GM21447 (cell line): ENCODE measurements around the gene PIP5K1C.

Experiments
- ATAC-seq: cut with Tn5 transposase; IDR thresholded peaks from one replicate; pipeline ENCODE4 v1.9.1; 2021; ENCODE audit not compliant: unreplicated experiment

PIP5K1C gene

DNA sequence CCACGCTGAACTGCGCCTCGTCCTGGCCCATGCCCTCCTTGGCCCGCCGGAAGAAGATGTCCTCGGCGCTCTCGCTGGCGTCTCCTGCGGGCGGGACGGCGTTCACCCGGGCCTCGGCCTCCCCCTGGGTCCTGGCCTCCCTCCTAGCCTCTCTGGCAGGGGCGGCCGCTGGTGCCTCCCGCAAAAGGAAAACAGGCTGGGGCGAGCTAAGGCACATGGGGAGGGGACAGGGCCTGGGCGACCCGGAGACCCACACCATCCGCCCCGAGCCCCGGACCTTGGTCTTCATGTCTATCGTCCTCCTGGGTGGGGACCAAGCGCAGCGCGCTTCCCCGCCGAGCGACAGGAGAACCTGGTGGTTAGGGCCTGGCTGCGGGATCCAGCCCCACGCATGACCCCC is 87.9 kb downstream of the PIP5K1C start:
- ATAC-seq: no peak

DNA sequence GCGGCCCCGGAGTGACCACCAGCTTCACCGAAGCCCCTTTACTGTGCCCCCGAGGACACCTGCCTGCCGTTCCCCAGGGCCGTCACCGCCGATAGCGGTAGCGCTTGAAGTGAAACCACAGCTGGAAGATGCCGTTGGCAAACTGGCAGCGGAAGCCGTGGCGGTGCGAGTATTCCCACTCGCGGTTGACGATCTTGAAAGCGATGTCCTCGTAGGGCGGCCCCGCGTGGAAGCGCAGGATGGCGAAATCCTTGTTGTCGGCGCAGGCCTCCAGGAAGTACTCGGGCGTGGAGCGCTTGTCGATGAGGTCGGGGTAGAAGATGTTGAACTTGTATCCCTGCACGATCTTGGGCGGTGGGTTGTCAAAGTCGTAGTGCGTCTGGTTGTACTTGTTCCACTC is 88.4 kb downstream of the PIP5K1C start:
- no peak for ATAC-seq

DNA sequence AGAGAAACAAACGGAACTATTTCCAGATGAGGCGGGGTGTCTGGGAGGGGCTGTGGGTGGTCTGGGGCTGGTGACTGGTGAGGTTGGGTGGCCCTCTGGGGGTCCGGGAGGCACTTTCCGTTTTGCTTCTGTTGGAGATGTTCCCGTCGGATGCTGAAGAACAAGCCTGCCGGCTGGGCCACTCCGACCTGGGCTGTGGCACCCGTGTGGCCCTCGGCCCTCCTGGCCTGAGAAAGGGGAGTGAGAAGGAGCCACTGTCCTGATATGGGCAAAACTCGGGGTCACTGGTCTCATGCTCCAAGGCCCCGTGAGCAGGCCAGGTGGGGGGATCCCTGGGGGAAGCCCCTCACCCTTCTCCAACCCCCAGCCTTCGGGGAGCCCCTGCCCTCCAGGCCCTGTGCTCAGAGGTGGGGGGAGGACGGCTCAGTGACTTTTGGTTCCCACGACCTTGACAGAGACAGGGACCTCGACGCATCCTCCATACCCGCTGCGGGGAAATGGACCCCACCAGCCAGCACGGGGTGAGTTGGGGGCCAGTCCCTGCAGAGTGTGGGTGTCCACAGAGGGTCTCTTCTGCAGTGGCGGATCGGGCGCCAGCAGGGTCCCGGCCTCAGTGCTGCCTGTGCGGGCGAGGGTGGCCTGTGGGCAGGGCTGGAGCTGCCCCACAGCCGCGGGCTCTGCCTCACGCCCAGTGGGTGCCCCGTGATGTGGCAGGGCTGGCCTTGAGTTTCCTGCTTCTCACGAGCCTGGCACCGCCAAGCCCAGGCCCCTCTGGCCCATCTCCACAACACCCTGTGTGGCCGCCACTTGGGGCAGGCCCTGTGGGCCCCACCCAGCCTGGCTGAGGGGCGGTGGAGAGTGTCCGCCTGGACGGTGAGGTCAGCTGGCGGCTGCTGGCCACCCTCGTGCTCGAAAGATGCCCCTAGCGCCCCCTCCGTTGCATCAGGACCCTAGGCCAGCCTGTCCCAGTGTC is 89.2 kb downstream of the PIP5K1C start:
- ATAC-seq: no peak

DNA sequence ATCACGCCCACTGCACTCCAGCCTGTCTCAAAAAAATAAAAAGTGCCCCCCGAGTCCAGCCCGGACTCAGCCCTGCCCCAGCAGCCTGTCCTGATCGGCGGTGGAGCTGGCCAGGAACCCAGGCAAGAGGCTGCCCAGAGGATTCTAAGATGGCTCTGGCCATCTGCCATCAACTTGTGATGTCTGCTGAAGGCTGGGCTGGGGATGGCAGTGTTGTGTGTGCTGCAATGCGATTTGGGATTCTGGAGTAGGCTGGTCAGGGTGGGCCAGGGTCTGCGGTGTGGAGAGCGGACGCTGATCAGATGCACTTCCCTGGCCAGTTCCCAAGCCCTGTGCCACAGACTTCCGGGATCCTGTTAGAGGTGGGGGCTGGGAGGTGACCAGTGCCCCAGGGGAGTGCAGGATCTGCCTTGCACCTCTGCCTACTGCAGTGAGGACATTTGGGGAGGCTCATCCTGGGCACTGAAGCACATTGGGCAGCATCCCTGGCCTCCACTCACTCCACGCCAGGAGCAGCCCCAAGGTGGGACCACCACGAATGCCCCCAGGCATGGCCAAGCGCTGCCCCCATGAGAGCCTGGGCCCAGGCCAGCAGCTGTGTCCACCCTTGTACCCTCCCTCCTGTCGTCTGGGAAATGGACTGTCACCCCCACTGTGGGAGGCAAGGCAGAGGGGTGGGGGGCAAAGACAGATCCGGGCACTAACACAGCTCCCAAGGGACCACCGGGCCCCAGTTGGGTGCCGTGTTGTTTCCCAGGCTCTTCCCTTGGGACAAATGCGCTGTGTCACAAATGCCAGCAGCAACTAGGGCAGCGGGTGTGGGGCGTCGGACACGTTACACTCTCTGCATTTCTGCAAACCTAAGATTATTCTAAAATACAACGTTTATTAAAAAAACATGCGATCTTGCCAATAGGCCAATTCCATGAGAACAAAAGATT is 90.2 kb downstream of the PIP5K1C start:
- ATAC-seq: no peak

DNA sequence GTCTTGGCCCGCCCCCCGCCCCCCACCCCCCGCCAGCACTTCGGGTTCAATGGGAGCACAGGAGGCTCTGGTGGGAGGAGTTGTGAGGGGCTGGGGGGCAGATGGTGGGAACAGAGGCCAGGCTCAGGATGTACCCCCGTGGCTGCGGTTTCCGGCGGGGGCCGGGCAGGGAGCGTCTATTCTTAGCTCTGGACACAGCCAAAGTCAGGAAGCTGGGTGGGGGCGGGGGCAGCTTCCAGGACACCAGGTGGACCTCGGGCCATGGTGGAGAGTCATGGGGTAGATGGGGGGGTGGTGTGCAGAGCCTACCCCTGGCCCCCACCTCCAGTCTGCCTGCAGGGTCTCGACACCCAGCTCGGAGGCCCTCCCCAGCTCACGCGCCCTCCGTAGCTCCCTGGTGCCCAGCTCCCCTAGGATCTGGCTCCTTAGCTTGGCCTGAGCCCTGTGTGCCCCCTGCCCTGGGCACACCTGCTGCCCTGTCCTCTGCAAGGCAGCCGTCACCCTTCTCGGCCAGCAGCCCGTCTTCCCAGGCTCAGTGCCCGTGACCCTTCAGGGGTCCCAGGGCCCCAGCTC is 91.4 kb downstream of the PIP5K1C start:
- ATAC-seq: no peak

DNA sequence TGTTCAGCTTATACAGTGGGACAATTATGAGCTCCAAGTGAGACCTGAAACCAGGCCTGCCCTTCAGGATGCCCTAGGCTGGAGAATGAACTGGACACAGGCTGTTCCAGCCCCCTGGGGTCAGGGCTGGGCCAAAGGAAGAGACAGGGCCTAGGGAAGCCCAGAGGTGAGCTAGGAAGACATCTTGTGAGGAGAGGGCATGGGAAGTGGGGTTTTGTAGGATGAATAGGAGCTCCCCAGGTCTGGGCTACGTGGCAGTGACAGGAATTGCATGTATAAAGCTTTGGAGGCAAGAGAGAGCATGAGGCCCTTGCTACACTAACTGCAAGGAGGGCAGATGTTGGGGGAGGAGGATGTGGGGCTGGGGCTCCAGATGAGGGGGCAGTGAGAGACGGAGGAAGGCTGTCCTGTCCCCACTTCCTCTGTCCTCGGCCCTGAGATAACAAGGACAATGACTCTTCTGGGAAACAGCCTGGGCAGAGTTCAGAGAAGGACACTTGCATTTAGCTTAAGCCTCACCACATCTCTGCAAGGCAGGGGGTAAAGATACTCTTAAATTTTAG is 92.1 kb downstream of the PIP5K1C start:
- no peak for ATAC-seq

DNA sequence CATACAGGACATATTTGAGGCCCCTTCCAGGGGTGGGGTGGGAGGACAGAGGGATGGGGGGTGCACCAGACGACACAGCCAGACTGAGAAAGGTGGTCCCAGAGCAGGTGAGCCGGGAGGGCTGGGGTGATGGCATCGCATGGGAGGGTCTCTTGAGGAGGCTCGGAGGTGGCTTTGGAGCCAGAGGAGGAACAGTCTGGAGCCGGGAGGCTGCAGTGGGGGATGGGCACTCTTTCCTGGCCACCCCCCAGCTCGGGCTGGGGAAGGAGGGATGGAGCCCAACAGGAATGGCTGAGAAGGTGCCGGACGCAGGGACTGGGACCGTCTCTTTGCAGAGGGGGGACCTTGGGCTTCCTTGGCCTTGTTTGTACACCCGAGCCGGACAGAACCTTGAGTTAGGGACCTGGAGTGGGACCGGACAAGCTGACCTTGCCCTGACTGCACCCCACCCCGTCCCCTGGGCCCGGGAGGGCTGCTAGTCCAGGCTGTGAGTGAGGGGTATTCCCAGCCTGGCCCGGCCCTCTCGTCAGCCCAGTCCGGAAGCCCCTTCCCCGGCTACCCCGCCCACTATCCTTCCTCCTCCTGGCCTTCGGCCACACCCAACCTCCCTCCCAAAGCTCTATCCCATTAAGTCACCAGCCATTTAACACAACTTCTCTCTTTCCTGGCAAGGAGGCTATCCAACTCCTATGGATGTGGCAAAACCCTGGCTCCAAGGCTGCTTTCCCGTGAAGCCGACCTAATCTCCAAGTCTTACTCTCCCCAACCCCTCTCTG is 92.8 kb downstream of the PIP5K1C start:
- ATAC-seq: no peak

DNA sequence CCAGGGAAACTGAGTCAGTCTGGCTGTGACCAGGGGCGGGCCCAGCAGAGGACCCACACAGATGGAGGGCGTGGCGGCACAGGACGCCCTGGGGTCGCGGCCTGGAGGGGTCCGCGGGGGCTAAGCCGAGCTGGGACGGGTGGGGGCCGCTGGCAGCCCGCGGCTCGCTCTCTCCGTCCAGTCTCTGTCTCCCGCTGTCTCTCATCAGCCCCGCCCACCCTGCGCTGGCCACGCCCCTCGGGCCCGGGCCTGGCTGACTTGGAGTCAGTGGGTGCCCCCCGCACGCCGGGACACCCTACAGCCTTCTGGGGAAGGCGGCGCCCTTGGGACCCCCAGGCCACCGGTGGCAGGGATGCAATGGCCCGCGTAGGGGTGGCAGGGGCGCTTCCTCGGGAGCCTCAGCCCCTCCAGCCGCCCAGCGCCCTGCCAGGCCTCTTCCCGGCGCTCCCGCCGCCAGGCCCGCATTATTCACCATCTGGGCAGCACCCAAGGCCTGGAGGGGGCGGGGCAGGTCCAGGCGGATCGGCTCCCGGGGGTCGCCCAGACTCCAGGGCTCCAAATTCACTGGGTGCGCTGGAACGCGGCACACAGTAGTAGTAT is 93.5 kb downstream of the PIP5K1C start, which contains the start of gene TBXA2R:
TSS of gene TBXA2R (minus strand) at position 186 of the 600 bp plus-strand sequence. CDS start 6,241 bp downstream, outside the sequence.
- no peak for ATAC-seq

DNA sequence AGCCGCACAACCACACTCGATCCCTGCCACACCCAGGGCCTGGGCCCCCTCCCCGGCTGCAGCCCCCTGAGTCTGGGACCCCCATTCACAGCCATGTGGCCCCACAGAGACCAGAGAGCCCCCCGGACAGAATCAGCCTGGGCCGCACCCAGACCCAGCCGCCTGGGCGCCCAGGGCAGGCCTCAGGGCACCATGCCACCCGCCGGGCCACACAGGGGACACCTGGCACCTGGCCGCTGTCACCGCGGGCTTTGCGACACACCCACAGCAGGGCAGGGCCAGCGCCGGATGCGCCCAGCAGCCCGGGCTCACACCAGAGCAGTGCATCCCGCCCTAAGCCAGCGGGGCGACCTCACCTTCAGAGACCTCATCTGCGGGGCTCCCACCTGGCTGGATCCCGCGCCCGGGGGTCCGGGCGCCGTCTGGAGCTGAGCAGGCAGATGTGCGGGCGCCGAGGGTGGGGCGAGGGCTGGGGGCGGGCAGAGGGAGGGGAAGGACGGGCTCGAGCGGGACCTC is 94.0 kb downstream of the PIP5K1C start:
- no peak for ATAC-seq

DNA sequence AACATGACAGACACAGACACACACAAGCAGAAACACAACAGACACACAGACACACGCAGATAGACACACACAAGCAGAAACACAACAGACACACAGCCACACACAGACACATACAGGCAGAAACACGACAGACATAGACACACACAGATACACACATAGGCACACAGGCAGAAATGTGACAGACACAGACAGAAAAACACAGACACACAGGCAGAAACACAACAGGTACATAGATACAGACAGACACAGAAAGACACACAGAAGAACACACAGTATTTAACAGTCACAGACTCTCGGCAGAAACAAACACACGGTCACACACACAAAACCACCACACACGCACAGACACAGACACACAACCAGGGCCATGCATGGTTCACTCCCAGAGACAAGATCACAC is 94.5 kb downstream of the PIP5K1C start:
- ATAC-seq: no peak

DNA sequence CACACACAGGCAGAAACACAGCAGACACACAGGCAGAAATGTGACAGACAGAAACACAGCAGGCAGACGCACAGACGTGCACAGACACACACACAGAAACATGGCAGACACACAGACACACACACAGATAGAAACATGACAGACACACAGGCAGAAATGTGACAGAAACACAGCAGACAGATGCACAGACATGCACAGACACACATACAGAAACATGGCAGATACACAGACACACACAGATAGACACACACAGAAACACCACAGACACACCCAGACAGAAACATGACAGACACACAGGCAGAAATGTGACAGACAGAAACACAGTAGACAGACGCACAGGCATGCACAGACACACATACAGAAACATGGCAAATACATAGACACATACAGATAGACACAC is 94.9 kb downstream of the PIP5K1C start:
- no peak for ATAC-seq

DNA sequence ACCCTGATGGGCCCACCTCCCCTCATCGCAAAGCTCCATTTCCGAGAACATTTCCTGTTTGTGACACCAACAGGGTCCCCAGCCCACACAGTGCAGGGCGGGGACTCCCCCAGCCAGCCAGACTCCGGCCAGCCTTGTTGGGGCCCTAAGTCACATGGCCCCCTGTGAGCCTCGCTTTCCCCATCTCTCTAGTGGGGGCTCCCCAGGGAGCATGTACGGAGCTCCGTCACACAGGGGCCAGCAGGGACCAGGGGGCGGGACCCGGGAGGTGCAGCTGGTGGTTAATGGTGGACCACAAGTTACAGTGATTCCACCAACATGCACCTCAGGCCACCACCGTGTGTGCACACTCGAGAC is 95.3 kb downstream of the PIP5K1C start:
- ATAC-seq: no peak

DNA sequence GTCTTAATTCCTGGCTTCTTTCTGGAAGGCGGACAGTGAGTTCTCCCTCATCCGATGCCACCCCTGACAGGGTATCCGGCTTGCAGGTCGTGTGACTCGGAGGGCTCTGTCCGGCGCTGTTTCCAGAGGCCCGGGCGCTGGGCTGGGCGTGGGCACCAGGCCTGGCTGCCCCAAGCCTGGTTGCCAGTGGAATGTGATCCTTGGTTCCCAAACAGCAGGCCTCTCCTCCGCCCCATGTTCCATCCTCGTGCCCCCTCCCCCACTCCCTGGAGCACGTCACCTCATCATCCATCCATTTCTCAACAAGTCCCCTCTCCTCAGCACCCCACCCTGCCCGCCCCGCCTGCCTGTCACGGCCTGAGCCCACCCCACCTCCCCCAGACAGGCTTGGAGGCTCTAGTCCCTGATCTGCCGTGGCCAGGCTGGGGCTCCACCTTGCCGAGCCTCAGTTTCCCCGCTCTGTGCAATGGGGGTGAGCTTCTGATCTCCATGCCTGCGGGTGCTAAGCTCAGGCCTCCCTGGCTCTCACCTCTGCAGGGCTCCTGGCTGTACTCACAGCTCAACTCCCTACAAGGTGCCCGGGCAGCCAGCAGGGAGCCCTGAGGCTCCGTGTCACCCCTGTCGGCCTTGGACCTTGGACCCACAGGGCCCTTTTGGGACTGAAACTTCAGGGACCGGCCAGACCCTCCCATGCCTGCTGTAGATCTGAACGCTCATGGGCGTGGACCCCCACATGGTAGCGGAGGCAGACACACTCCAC is 95.9 kb downstream of the PIP5K1C start:
- ATAC-seq: no peak

DNA sequence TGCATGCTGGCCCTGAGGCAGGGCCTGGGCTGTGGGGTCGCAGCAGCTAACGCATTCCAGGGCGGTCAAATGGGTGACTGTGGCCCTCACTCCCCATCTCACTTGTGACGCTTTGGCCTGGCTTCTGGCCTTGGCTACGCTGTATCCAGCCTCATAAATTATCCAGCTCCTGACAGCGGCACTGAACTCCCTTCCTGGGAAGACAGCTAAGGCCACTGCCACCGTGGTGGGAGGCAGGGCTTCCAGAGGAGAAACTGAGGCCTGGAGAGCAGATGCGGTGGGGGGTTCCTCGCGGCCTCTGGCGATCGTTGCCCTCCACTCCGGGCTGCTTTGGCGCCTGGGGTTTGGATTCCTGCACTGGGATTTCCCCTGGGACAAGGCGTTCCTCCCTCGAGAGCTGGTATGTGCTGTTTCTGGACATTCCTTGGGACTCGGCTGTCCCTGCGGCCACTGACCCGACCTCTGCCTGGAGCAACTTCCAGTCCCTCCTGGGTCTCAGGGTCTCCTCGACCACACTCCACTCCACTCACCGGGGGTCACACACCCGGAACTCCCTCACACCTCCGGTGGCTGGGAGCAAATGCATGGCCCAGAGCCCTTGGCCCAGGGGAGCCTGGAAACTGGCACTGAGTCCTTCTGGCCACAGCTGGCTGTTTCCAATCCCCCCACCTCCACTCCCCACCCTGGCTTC is 97.0 kb downstream of the PIP5K1C start:
- ATAC-seq: no peak

DNA sequence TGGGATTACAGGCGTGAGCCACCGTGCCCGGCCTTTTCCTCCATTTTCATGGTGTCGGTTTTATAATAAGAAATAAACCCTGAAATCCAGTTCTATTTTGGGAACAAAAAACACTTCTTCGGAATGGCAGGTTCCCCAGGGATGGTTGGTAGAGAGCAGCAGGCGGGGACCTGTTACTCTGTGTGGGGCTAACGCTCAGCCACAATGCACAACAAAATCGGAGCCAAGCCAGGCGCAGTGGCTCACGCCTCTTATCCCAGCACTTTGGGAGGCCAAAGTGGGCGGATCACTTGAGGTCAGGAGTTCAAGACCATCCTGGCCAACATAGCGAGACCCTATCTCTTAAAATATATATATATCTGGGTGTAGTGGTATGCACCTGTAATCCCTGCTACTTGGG is 99.2 kb downstream of the PIP5K1C start:
- no peak for ATAC-seq

DNA sequence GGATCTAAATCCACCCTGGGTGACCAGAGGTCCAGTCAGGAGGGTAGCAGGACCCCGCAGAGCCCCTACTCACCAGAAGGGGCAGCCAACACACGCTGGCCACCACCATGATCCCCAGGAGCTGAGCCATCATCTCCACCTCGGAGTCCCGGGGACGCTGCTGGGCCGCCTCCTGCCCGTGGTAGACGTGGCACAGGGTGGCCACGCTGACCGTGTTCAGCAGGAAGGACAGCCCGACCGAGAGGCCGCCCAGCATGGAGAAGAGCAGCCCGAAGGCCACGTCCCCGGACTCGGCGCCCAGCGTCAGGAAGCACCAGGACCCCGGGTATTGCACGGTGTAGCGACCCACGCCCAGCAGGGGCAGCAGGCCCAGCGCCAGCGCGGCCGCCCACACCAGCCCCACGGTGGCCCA is 100.5 kb downstream of the PIP5K1C start:
- no peak for ATAC-seq

DNA sequence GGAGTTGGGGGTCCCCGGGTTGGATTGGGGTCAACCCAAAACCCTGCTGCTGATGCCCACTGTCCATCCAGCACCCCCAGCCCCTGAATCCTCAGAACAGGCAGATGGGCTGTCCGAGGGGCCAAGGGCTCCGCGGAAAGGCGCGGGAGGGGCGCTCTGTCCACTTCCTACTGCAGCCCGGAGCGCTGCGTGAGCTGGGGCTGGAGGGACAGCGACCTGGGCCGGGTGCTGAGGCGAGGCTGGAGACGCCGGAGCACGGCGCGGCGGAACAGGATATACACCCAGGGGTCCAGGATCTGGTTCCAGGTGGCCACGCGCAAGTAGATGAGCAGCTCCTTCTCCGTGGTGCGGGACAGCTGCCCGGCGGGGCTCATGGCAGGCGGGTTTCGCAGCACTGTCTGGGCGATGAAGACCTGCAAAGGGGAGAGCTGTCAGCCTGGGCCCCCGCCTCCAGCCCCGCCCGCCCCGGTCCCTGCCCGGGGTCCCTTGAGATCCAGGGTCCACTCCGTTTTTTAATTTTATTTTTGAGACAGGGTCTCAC is 104.7 kb downstream of the PIP5K1C start:
- no peak for ATAC-seq

DNA sequence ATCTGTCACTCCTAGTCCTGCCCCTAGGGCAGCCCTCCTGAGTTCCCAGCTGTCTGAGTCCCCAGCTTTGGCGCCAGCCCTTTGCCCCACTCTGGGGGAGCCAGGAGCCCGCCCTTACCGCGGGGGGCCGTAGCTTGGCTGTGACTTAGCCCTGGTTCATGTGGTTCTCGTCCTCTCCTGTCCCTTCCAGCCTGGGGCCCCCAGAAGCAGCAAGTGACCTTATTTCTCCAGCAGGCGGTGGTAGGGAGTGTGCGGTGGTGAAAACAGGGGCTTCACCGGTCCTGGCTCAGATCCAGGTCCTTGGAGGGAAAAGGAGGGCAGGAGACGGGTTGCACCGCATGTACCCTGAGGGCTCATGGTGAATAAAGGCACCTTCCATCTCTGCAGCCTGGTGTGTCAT is 107.1 kb downstream of the PIP5K1C start:
- ATAC-seq: no peak
